ENCODE results near the gene SLC4A2.

DNA sequence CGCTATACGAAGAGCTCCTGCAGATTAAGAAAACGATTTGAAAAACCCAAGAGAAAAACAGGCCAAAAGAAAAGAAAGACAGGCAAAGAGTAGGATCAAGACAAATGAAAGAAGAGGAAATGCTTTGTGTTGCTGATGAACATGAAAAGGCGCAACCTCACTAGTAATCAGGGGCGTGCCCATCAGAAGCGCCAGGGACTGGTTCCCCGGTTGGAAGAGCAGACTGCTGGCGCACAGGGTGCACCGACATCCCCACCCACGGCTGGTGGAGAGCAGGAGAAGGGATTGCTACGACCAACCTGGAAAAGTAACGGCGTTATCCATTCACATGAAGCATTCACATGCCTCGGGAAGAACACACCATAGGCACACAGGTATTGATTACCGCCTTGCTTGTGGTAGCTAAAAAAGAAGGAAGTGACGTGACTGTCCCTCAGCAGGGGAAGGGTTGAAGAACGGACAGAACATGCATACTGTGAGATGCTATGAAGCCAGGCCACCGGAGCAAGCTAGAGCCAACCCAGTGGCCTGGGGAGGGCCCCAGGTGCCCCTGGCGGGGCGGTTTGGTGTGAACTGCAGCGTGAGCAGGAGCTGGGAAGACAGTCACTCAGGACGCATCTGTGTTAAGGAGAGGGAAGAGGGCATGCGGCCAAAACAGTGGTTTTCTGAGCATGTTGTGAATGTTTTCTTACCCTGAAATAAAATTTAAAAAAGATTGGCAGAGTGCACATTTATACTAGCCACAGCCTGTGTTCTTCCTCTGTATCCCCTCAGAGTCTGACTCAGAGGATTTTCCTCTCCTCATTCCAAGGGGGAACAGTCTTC lies 45.2 kb downstream of the SLC4A2 start:
- TF ChIP-seq, protein P1, sequence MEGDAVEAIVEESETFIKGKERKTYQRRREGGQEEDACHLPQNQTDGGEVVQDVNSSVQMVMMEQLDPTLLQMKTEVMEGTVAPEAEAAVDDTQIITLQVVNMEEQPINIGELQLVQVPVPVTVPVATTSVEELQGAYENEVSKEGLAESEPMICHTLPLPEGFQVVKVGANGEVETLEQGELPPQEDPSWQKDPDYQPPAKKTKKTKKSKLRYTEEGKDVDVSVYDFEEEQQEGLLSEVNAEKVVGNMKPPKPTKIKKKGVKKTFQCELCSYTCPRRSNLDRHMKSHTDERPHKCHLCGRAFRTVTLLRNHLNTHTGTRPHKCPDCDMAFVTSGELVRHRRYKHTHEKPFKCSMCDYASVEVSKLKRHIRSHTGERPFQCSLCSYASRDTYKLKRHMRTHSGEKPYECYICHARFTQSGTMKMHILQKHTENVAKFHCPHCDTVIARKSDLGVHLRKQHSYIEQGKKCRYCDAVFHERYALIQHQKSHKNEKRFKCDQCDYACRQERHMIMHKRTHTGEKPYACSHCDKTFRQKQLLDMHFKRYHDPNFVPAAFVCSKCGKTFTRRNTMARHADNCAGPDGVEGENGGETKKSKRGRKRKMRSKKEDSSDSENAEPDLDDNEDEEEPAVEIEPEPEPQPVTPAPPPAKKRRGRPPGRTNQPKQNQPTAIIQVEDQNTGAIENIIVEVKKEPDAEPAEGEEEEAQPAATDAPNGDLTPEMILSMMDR (IDR thresholded peaks at IDR 0.05), result no peak
- TF ChIP-seq POLR2A (IDR thresholded peaks at IDR 0.05), result no peak
